Fibroblast of skin of right biceps (primary cell): ENCODE measurements around the gene PDXDC1.
"Not testable (repeated sequence)": the region's sequence is repeated elsewhere in the genome, so short reads cannot be mapped to it uniquely, and the experiment has no call there.

Experiments used
- DNase-seq: peaks from one replicate; pipeline ENCODE4 v3.0.0-alpha.2; 2013

PDXDC1 gene

GRCh38 chr16:15073101-15073500 lies 98.3 kb downstream of the PDXDC1 start:
- DNase-seq = no peak

DNA sequence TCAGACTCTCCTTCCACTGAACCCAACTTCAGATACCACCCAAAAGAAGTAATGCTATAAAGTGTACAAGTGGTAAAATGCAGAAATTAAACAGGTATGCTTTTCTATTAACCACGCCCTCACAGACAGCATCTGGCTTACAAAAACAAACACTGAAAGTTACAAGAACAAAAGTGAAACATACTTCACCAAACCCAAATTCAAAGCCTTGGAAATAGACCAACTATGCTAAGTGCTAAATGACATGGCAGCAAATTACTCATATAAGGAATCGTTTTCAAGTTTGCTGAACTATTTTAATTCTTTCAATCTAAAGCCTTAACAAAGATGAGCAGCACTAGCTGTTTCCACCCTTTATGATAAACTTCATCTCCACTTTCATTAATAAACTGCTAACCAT lies 101.3 kb downstream of the PDXDC1 start:
- DNase-seq = not testable (repeated sequence)

GRCh38 chr16:15080883-15081282 lies 106.1 kb downstream of the PDXDC1 start:
- not testable (repeated sequence) for DNase-seq

DNA sequence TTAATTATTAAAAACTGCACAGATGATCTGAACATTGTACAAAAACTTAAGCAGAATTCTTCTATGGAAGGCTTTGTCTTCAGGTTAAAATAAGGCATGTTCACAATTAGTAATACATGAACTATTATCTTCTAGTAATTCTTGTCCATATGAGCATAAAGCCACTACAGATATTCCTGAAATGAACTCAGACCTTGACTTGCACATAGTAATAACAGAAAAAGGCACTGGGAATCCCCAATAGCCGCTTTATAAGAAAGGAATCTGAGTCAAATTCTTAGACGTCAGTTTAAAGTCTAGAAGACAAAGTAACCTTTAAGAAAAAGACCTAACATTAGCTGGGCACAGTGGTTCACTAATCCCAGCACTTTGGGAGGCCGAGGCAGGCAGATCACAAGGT lies 108.0 kb downstream of the PDXDC1 start:
- not testable (repeated sequence) for DNase-seq

GRCh38 chr16:15090663-15091269 lies 115.9 kb downstream of the PDXDC1 start:
- DNase-seq = not testable (repeated sequence)

- not testable (repeated sequence) for DNase-seq
Observed at GRCh38 chr16:15093571-15093954, 118.7 kb downstream of the PDXDC1 start.

DNA sequence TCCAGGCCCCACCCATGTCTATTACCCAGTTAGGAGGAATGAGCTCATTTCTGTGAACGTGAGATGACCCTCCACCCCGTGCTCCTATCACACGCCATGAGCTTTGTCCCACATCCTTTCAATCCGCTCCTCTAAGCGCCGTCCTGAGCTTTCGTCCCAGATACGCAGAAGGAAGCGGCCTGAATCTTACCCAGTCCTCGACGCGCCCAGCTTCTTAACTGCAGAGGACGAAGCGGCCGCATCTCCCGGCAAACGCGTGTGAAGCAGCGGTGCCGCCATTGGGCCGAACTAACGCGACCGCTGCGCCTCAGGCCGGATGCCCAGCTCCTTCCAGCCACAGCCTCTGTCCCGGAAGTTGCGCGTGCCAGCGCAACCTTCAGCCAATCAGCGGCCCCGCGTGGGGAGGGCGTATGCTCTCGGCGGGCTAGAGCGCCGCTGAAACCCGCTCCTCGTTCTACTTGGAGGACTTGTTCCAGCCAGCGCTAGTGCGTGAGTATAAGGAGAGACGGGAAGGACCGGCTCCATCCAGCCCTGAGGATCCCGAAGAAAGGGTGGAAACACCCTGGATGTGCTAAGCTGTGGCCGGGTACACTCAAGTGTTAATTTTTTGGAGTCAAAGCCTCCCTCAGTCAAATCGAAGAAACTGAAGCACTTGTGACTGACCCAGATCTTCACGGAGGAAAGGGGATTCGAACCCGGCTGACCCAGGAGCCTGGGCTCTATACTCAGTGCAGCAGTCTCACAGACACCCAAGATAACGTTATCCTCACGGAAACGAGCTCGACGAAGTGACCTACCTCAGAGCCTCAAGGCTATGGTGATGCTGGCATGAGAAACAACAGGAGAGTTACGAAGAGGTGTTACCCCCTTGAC lies 119.4 kb downstream of the PDXDC1 start, which contains the start of gene RRN3:
TSS of gene RRN3 (minus strand) at position 318 of the 873 bp plus-strand sequence. CDS start at position 279, 39 bp downstream.
- DNase-seq = peak; percentile 92

DNA sequence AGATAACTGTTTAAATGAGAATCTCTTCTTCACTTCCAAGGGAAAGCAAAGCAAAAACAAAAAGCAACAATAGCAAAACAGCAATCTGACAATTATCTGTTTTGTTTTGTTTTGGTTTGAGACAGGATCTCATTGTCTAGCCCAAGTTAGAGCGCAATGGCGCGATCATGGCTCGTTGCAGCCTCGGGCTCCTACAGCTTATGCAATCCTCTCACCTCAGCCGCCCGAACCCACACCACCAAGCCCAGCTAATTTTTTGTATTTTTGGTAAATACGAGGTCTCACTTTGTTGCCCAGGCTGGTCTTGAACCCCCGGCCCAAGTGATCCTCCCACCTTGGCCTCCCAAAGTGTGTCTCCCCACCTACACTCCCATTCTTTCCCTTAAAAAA lies 121.8 kb downstream of the PDXDC1 start:
- DNase-seq = not testable (repeated sequence)

- DNase-seq = not testable (repeated sequence)
Observed at GRCh38 chr16:15099366-15099909, 124.6 kb downstream of the PDXDC1 start.

GRCh38 chr16:15100372-15100987 lies 125.7 kb downstream of the PDXDC1 start:
- not testable (repeated sequence) for DNase-seq

GRCh38 chr16:15127641-15128425 lies 153.0 kb downstream of the PDXDC1 start:
- DNase-seq = not testable (repeated sequence)

DNA sequence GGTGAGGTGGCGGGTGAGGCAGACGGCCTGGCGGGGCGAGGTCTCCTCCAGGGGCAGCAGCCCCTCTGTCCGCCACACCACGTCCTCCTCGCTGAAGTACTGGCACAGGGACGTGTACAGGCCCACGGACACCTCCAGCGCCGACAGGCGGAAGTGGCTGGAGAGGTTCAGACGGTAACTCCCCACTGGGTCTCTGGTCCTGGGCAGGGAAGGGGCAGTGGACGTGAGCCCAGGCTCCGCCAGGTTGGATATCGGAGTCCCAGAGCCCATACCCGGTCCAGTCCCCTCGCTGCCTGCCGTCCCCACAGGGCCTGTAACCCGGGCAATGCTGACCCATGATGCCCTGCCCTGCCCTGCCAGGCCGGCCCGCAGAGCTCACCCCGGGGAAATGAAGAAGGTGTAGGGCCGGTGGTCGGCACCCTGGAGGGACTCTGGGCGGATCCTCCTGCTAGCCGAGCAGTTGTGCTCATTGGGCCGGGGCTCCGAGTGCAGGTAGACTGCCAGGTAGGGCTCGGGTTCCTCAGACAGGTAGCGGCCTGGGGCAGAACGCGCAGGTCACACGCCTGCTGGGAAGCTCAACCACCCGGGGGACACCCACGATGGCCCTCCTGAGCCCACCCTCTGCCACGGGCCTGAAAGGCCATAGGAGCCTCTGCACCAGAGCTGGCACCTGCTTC lies 155.6 kb downstream of the PDXDC1 start:
- not testable (repeated sequence) for DNase-seq

GRCh38 chr16:15130943-15131700 lies 156.3 kb downstream of the PDXDC1 start:
- not testable (repeated sequence) for DNase-seq

GRCh38 chr16:15132719-15133428 lies 158.0 kb downstream of the PDXDC1 start:
- not testable (repeated sequence) for DNase-seq

DNA sequence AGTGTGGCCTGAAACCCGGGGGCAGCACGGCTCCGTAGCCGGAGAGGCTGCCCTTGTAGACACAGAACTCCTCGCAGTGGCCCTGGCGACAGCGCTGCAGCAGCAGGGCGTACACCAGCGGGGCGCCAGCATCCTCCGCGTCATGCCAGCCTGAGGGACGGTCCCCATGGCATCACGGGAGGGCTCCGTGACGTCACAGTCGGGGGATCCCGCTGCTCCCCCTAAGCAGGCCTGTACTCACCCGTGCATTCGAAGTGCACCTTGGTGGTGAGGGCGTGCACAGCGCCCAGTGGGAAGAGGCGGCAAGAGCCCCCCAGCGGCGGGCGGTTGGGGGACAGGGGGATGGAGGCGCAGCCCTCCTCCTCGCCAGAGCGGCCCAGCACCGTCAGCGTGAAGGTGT lies 158.7 kb downstream of the PDXDC1 start:
- DNase-seq = not testable (repeated sequence)

GRCh38 chr16:15134752-15135482 lies 160.1 kb downstream of the PDXDC1 start:
- DNase-seq = not testable (repeated sequence)

DNA sequence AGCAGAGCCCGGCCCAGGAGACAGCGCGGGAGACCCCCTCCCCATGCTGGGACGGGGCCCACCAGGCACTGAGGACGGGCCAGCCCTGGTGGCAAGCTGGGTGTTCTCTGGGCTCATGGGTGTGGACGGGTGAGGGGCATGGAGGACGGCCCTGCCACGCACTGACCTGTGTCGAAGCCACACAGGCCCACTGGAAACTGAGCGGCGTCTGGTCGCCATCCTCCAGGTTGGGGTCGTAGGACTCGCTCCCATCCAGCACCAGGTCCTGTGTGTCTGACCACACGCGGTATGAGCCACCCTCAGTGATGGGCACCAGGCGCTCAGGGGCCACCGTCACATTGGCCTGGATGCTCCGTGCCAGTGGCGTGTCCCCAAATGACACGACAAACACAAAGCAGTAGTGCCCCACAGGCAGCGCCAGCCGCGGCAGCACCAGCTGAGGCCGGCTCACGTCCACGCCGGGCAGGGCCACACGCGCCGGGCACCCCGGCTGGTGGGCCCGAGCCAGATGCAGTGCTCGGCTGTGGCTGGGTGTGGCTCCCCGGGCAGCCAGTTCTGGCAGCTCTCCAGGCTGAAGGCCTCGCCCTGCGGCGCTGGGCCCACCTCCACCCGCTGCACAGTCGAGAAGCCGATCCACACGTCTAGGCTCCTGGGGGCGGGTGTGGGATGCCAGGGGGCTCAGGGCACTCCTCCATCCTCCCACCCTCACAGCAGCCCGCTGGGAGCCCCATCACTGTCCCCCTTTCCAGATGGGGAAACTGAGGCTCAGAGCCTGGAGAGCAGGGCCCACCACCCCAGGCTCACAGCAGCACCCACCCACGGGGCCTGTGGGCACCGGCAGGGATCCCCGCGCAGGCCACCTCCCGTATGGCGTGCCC lies 160.9 kb downstream of the PDXDC1 start:
- not testable (repeated sequence) for DNase-seq

GRCh38 chr16:15137514-15137913 lies 162.7 kb downstream of the PDXDC1 start:
- not testable (repeated sequence) for DNase-seq
